B cell (primary cell): ENCODE results near the gene SYNE1. TPM values are rescaled to one million over a fixed set of nuclear protein-coding genes. Genes with fewer than 3 reads are reported as not detected.

ENCODE experiments used
- ATAC-seq: fragments of 200-7000 bp; cut with Tn5 transposase; one replicate; pipeline ENCODE4 v1.10.0; 2021; ENCODE audit warnings: low read depth, mild to moderate bottlenecking, moderate number of reproducible peaks, moderate library complexity
- CTCF ChIA-PET: fragments of 350-600 bp; sonication (Branson Sonifier 250); formaldehyde crosslinking; loops from one replicate; lab custom pipeline; 2021; ENCODE audit warnings: antibody characterized with exemption, inconsistent platforms; lab: Charles Lee
- POLR2A ChIA-PET: fragments of 350-600 bp; sonication (Branson Sonifier 250); formaldehyde crosslinking; loops from one replicate; lab custom pipeline; 2021; ENCODE audit warnings: antibody characterized with exemption; lab: Charles Lee
- DNase-seq: peaks from one replicate; pipeline ENCODE4 v3.0.0; 2013
- H2AFZ ChIP-seq: 2 replicates; pipeline ENCODE4 v1.6.1; 2012; ENCODE audit warnings: mild to moderate bottlenecking, low read depth, low read length; ENCODE audit not compliant: insufficient read depth, poor library complexity, severe bottlenecking
- H3K27ac ChIP-seq, 2 donors: 1 replicate in 1 of 2; 2 replicates in 1 of 2; pipeline ENCODE4 v1.5.1; 2012 to 2013; ENCODE audit warnings: low read length in 2 of 2, mild to moderate bottlenecking in 2 of 2, moderate library complexity in 1 of 2
- H3K27me3 ChIP-seq, 4 experiments: fragments of 200-600 bp in 1 of 4; sonication (generic) in 1 of 4; replicated peaks in 1 of 4; 1 replicate in 2 of 4; 2 replicates in 2 of 4; pipeline versions ENCODE4 v1.6.1 to v1.7.0; 2013 to 2016; ENCODE audit warnings: low read length in 3 of 4, mild to moderate bottlenecking in 2 of 4, mixed read lengths in 1 of 4, moderate library complexity in 1 of 4; ENCODE audit not compliant: insufficient read depth in 4 of 4, control insufficient read depth in 3 of 4; ENCODE audit errors: control extremely low read depth in 1 of 4
- H3K36me3 ChIP-seq, 2 experiments: replicated peaks in 1 of 2; 1 replicate in 1 of 2; 2 replicates in 1 of 2; pipeline versions ENCODE4 v1.6.1 to v1.7.1; 2013; ENCODE audit warnings: low read length in 1 of 2; ENCODE audit not compliant: insufficient read depth in 2 of 2, control insufficient read depth in 1 of 2; ENCODE audit errors: control extremely low read depth in 1 of 2, extremely low read depth in 1 of 2
- H3K4me1 ChIP-seq, 2 donors: fragments of 200-600 bp in 1 of 2; sonication (generic) in 1 of 2; 1 replicate in 1 of 2; 2 replicates in 1 of 2; pipeline versions ENCODE4 v1.5.1 to v1.6.1; 2013 to 2017; ENCODE audit warnings: low read length in 2 of 2; ENCODE audit not compliant: control insufficient read depth in 2 of 2, insufficient read depth in 2 of 2
- H3K4me2 ChIP-seq: replicated peaks from 2 replicates; pipeline ENCODE3; 2012; ENCODE audit warnings: mild to moderate bottlenecking, low read depth, low read length; ENCODE audit not compliant: poor library complexity, severe bottlenecking
- H3K4me3 ChIP-seq, 5 experiments: fragments of 200-600 bp in 1 of 5; sonication (generic) in 1 of 5; 1 replicate in 3 of 5; 2 replicates in 2 of 5; pipeline versions ENCODE4 v1.5.1 to v1.7.0; 2011 to 2016; ENCODE audit warnings: low read length in 4 of 5, mild to moderate bottlenecking in 4 of 5, low read depth in 2 of 5, control low read depth in 1 of 5, moderate library complexity in 1 of 5; ENCODE audit not compliant: insufficient read depth in 1 of 5; ENCODE audit errors: control extremely low read depth in 1 of 5, extremely low read depth in 1 of 5
- H3K79me2 ChIP-seq: fragments of 200-600 bp; sonication (generic); one replicate; pipeline ENCODE4 v1.6.0; 2016; ENCODE audit warnings: low read length; ENCODE audit not compliant: control insufficient read depth, insufficient read depth
- H3K9ac ChIP-seq: fragments of 200-600 bp; sonication (generic); 2 replicates; pipeline ENCODE4 v1.6.1; 2017; ENCODE audit warnings: mild to moderate bottlenecking, low read length, moderate library complexity
- H3K9me3 ChIP-seq, 3 donors: one replicate each; pipeline versions ENCODE4 v1.6.1 to v1.7.1; 2013; ENCODE audit warnings: low read length in 2 of 3; ENCODE audit not compliant: control insufficient read depth in 2 of 3, insufficient read depth in 1 of 3; ENCODE audit errors: control extremely low read depth in 1 of 3
- H4K20me1 ChIP-seq: 2 replicates; pipeline ENCODE4 v1.6.0; 2012; ENCODE audit warnings: mild to moderate bottlenecking, low read length; ENCODE audit not compliant: insufficient read depth, control insufficient read depth, poor library complexity, severe bottlenecking
- H3K27ac Mint-ChIP-seq: one replicate; pipeline ENCODE4 v1.8.0; 2021; ENCODE audit warnings: mixed read lengths
- H3K27me3 Mint-ChIP-seq: one replicate; pipeline ENCODE4 v1.8.0; 2021; ENCODE audit warnings: mixed read lengths
- H3K4me1 Mint-ChIP-seq: one replicate; pipeline ENCODE4 v1.8.0; 2021; ENCODE audit warnings: mixed read lengths
- H3K4me3 Mint-ChIP-seq: one replicate; pipeline ENCODE4 v1.8.0; 2021; ENCODE audit warnings: mixed read lengths
- H3K9me3 Mint-ChIP-seq: one replicate; pipeline ENCODE4 v1.8.0; 2022; ENCODE audit warnings: mixed read lengths; ENCODE audit not compliant: insufficient read depth
- EZH2 ChIP-seq: IDR thresholded peaks from 2 replicates; pipeline ENCODE4 v1.6.1; 2012; ENCODE audit warnings: borderline replicate concordance, low read depth, mild to moderate bottlenecking, moderate library complexity, low read length; ENCODE audit not compliant: insufficient read depth, poor library complexity, severe bottlenecking
- WGBS: methylation state at CpG from one replicate; pipeline ENCODE4 v1.1.5; 2013; ENCODE audit warnings: missing lambda C conversion rate; ENCODE audit not compliant: insufficient coverage; 5-methylcytosine and 5-hydroxymethylcytosine counted together
- intact Hi-C: fragments of 100-400 bp; cut with micrococcal nuclease; formaldehyde crosslinking; loops from one replicate; pipeline ENCODE4 v1.10.0; 2022
- polyA plus RNA-seq: library from polyadenylated mRNA; depleted of rRNA; stranded (reverse); fragments of >200 nt; gene quantifications from 2 replicates; pipeline ENCODE4 v1.2.3, GENCODE V29; 2012
- total RNA-seq, 2 donors: library from RNA; stranded (reverse); fragments of 120-200 nt in 1 of 2; gene quantifications; 1 replicate in 1 of 2; 2 replicates in 1 of 2; pipeline versions ENCODE4 v1.2.3 to v1.2.4, GENCODE V29; 2013 to 2022
- TF ChIP-seq, protein P1 (sequence below): fragments of 200-600 bp; IDR thresholded peaks from one replicate; pipeline ENCODE4 v1.8.0; 2022; ENCODE audit warnings: antibody characterized with exemption, mild to moderate bottlenecking

The SYNE1 gene
- total and polyA plus RNA-seq, 2 donors (not counting 1 experiment from before 2014, with no cell fraction given): 49.2 to 108 TPM

DNA sequence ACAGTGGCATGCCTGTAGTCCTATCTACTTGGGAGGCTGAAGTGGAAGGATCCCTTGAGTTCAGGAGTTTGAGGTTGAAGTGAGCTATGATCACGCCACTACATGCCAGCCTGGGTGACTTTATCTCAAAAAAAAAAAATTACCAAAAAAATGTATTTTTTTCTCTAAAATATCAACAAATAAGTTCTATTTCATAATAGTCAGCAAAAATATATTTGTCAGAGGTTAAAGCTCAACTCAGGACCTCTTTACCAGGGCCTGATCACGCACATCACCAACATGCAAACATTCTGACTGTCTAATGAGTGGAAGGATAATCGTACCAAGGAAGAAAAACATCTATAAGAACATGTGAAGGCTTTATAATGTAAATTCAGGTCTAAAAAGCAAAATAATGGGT lies 387.0 kb downstream of the SYNE1 start:
- intact Hi-C loops: no loop called here
- no peaks in the 10 kb centered on the region for H3K9me3 Mint-ChIP-seq
- ATAC-seq: no peak
- Histone ChIP-seq H3K4me3 (no peak overlapping the region), H3K9me3 (no peaks in the 10 kb centered on the region), H2AFZ (no peak overlapping the region), H3K4me2 (no peak overlapping the region), H3K36me3 (peaks cover 15 to 52% of the 10 kb centered on the region in 2 experiments), H3K79me2 (no peaks in the 10 kb centered on the region), H3K27me3 (no peaks in the 10 kb centered on the region), H4K20me1 (no peaks in the 10 kb centered on the region), H3K4me1 (no peaks in the 10 kb centered on the region), H3K27ac (no peak overlapping the region), H3K9ac (no peak overlapping the region)
- no CpG with 5 or more reads among the region's 3 CpGs for WGBS
- no peak for DNase-seq
- TF ChIP-seq EZH2: no peak
- TF ChIP-seq, protein P1, sequence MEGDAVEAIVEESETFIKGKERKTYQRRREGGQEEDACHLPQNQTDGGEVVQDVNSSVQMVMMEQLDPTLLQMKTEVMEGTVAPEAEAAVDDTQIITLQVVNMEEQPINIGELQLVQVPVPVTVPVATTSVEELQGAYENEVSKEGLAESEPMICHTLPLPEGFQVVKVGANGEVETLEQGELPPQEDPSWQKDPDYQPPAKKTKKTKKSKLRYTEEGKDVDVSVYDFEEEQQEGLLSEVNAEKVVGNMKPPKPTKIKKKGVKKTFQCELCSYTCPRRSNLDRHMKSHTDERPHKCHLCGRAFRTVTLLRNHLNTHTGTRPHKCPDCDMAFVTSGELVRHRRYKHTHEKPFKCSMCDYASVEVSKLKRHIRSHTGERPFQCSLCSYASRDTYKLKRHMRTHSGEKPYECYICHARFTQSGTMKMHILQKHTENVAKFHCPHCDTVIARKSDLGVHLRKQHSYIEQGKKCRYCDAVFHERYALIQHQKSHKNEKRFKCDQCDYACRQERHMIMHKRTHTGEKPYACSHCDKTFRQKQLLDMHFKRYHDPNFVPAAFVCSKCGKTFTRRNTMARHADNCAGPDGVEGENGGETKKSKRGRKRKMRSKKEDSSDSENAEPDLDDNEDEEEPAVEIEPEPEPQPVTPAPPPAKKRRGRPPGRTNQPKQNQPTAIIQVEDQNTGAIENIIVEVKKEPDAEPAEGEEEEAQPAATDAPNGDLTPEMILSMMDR: no peak
- no peak overlapping the region for H3K27ac Mint-ChIP-seq
- ChIA-PET CTCF (interaction anchor here (0.7 kb wide), 1 partner anchor 165 kb away, joined by 3 read pairs; no protein-coding TSS in a partner anchor), POLR2A (no interaction called here)
- no peaks in the 10 kb centered on the region for H3K4me1 Mint-ChIP-seq
- H3K27me3 Mint-ChIP-seq: no peaks in the 10 kb centered on the region
- no peak overlapping the region for H3K4me3 Mint-ChIP-seq

DNA sequence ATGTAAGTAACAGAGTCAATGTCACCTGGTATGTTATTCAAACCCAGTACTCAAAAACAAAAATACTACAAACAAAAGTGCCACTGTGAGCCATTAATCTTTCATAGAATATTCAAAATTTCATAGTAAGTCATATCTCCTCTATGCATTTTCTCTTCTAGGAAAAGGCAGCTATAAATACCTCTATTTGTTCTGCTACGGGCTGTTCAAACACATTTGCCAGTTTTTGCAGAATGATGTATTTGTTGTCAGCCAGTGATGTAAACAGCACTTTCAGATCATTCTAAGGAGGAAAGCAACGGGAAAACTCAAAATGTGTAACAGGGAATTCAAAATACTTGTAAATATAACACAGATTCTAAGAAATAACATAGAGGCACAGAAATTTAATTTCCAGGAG lies 388.2 kb downstream of the SYNE1 start:
- Histone ChIP-seq H3K4me3 (no peak overlapping the region), H3K27ac (no peak overlapping the region), H3K79me2 (no peaks in the 10 kb centered on the region), H3K9me3 (no peaks in the 10 kb centered on the region), H3K9ac (no peak overlapping the region), H3K36me3 (peaks cover 17 to 54% of the 10 kb centered on the region in 2 experiments), H3K4me1 (no peaks in the 10 kb centered on the region), H4K20me1 (no peaks in the 10 kb centered on the region), H2AFZ (no peak overlapping the region), H3K4me2 (no peak overlapping the region), H3K27me3 (no peaks in the 10 kb centered on the region)
- WGBS: no CpG with 5 or more reads among the region's 2 CpGs
- ATAC-seq (no peak), DNase-seq (no peak)
- ChIA-PET CTCF (no interaction called here), POLR2A (no interaction called here)
- H3K4me3 Mint-ChIP-seq: no peak overlapping the region
- no peak overlapping the region for H3K27ac Mint-ChIP-seq
- no peaks in the 10 kb centered on the region for H3K27me3 Mint-ChIP-seq
- no peaks in the 10 kb centered on the region for H3K9me3 Mint-ChIP-seq
- intact Hi-C loops: no loop called here
- TF ChIP-seq, protein P1: no peak
- TF ChIP-seq EZH2: no peak
- H3K4me1 Mint-ChIP-seq: no peaks in the 10 kb centered on the region
